GM12878 (cell line): Measurements from ENCODE around the gene CD8B.

Source experiments
- EP300 ChIP-seq, 2 experiments: fragments of 150-350 bp in 1 of 2; IDR thresholded peaks; 2 replicates each; pipeline ENCODE4 v1.6.1; 2011 to 2012; ENCODE audit warnings: low read depth in 2 of 2, low read length in 2 of 2, borderline replicate concordance in 1 of 2, improper control_type of control experiment in 1 of 2, inconsistent platforms in 1 of 2; ENCODE audit not compliant: control insufficient read depth in 1 of 2
- ZSCAN29 ChIP-seq: fragments of 450-650 bp; IDR thresholded peaks from 2 replicates; pipeline ENCODE4 v1.6.1; 2017; ENCODE audit warnings: mild to moderate bottlenecking, moderate library complexity

DNA sequence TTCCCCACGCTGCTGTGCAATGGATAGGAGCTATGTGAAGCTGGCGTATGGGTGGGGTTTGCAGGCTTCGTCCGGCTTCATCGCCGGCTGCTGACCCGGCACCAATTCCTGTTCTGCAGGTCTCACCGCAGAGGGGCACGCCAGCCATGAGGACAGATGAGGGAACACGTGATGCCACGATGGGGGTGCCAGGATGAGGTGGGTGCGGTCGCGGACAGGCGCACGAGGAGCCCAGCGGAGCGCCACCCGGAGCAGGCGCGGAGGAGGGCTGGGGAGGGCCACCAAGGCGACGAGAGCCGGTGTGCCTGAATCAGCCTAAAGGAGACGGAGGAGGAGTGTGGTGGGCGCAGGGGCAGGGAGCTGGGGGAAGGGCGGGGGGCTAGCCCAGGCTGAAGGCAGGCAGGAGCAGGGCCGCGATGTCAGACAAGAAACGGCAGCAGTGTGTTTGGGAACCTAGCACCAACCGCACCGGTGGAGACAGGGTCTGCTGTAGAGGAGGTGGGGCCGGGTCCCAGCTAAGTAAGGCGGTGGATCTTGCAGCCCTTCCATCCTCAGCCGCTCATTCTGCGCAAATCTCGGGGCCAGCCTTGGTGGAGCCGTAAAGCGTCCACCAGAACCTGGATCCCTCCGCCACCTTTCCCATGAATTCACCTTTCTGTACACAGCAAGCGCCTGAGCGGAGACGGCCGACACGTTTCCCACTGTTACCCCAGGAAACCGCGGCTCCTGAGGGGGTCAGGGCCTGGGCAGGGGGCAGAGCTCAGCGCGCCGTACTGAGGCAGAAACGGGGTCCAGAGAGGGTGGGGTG, 54.0 kb downstream of the CD8B start:
- TF ChIP-seq ZSCAN29 (no peak), EP300 (IDR thresholded peaks at IDR 0.05; ENCODE audit: borderline replicate concordance in 1 of 2, control insufficient read depth in 1 of 2, low read depth in 2 of 2, low read length in 2 of 2) (no peak)
